Vagina (tissue), 2 donors: ENCODE results near the gene STX16.

Source experiments
- POLR2A ChIP-seq, 2 donors: fragments of 450-650 bp; IDR thresholded peaks; one replicate each; pipeline ENCODE4 v1.6.1; 2017; ENCODE audit warnings: antibody characterized with exemption in 2 of 2, mild to moderate bottlenecking in 2 of 2, moderate library complexity in 2 of 2
- POLR2AphosphoS5 ChIP-seq, 2 donors: sonication (generic); formaldehyde crosslinking; IDR thresholded peaks; one replicate each; pipeline ENCODE4 v1.9.0; 2017; ENCODE audit warnings: antibody characterized with exemption in 2 of 2, mild to moderate bottlenecking in 2 of 2, low read depth in 1 of 2; ENCODE audit not compliant: insufficient read depth in 1 of 2
- TF ChIP-seq, protein P1 (sequence below), 3 experiments: fragments of 450-650 bp in 2 of 3; fragments of 200-600 bp in 1 of 3; sonication (generic) in 1 of 3; IDR thresholded peaks; one replicate each; pipeline ENCODE4 v1.5.1; 2017 to 2019; ENCODE audit warnings: antibody characterized with exemption in 3 of 3, mild to moderate bottlenecking in 2 of 3, moderate library complexity in 2 of 3

DNA sequence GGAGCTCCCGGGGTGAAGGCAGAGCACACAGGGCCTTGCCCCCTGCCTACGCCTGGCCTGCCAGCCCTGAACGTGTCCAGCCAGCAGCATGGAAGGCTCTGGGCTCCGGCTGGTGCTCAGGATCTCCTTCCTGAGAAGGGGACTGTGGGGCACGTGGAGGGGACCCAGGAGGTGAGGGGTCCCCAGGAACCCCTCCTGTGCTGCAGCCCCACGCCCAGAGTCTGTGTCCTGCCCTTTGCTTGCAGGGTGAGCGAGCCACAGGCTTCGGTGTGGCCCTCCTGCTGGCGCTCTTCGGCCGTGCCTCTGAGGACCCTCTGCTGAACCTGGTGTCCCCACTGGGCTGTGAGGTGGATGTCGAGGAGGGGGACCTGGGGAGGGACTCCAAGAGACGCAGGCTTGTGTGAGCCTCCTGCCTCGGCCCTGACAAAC is 63.9 kb downstream of the STX16 start:
- TF ChIP-seq POLR2A (IDR thresholded peaks at IDR 0.05) (no peak), POLR2AphosphoS5 (IDR thresholded peaks at IDR 0.05; ENCODE audit: insufficient read depth in 1 of 2, low read depth in 1 of 2) (no peak)
- TF ChIP-seq, protein P1, sequence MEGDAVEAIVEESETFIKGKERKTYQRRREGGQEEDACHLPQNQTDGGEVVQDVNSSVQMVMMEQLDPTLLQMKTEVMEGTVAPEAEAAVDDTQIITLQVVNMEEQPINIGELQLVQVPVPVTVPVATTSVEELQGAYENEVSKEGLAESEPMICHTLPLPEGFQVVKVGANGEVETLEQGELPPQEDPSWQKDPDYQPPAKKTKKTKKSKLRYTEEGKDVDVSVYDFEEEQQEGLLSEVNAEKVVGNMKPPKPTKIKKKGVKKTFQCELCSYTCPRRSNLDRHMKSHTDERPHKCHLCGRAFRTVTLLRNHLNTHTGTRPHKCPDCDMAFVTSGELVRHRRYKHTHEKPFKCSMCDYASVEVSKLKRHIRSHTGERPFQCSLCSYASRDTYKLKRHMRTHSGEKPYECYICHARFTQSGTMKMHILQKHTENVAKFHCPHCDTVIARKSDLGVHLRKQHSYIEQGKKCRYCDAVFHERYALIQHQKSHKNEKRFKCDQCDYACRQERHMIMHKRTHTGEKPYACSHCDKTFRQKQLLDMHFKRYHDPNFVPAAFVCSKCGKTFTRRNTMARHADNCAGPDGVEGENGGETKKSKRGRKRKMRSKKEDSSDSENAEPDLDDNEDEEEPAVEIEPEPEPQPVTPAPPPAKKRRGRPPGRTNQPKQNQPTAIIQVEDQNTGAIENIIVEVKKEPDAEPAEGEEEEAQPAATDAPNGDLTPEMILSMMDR (IDR thresholded peaks at IDR 0.05): no peak
